ENCODE data around the gene PXT1.

The PXT1 gene

GRCh38 chr6:36343109-36343680, 99.5 kb downstream of the PXT1 start:
- DNase-seq, result no peak

GRCh38 chr6:36340618-36341454, 101.8 kb downstream of the PXT1 start:
- DNase-seq, result peak; percentile 56

All from central memory CD4-positive, alpha-beta T cell (primary cell).